Hematopoietic multipotent progenitor cell treated with erythropoietin and hydrocortisone succinate and interleukin-3 and kit ligand, for 8 days (in vitro differentiated cells): ENCODE data around the gene C5.
A peak's percentile ranks its signal among the peaks of the same experiment; 100 is the strongest.

ENCODE experiments used
- DNase-seq: peaks from one replicate; pipeline ENCODE4 v3.0.0-alpha.2; 2015

C5 gene

DNA sequence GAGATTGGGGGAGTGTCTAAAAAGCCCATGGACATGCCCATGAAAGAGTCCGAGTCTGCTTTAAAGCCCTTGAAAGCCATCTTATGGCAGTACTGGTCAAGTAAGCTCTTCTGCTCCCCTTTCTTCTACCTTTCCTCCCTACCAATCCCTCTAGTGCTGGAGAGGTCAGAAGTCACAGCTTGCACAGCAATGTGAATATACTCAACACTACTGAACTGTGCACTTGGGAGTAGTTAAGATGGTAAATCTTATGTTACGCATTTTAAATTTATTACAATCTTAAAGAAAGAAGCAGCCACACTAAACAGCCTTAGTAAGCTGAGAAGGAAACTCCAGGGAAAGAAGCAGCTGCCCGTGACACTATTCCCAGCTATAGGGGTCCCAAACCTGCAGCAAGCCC is 111.2 kb downstream of the C5 start:
- DNase-seq, result no peak

- no peak for DNase-seq
These were observed 112.5 kb downstream of the C5 start for GRCh38 chr9:120937596-120937995.

- DNase-seq, result no peak
These were observed 112.9 kb downstream of the C5 start for GRCh38 chr9:120937127-120937526.

DNA sequence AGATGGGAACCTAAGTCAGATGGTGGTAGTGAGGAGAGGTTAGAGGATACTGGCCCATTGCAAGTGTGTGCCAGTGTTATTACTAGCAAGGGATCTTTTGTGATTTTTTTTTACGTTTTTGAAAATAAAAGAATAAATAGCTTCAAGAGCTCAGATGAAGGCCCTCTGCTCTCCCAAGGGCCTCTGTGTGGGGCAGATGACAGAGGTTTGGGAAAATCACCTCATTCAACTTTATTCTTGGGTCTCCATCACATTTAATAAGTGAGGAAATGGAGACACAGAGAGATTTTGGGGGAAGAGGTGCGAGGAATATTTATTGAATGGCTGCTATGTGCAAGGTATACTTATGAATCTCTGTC is 113.3 kb downstream of the C5 start:
- no peak for DNase-seq

DNA sequence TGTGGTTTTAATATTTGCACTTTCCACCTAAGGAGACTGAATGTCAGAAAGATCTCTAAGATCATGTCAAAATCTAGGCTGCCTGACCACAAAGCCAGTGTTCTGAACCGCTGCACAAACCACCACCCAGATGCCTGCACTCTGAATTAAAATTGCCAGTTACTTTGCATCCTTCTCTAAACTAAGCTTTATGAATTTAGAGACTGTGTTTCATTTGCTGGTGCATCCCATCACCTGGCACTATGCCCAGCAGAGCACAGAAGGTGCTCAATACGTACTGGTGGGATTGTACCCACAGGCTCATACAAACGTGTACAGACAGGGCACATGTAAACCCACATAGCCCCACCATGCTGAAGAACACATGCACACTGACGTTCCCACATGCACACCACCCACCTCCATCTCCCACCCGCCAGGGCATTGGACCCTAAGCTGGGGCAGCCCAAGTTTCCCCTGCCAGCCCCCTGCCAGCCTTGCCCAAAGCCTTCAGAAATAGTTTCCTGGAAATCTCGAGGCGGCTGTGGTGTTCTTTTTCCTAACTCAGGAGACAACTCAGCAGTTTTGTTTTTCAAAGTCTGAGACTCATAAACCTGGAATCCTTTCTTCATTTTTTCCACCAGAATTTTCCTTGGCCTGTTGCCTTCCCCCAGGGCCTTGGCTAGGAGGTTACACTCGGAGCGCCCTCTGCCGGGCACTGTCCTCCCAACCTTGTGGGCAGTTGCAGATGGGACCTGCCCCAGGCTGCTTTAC is 113.9 kb downstream of the C5 start:
- DNase-seq, result peak; percentile 87

DNA sequence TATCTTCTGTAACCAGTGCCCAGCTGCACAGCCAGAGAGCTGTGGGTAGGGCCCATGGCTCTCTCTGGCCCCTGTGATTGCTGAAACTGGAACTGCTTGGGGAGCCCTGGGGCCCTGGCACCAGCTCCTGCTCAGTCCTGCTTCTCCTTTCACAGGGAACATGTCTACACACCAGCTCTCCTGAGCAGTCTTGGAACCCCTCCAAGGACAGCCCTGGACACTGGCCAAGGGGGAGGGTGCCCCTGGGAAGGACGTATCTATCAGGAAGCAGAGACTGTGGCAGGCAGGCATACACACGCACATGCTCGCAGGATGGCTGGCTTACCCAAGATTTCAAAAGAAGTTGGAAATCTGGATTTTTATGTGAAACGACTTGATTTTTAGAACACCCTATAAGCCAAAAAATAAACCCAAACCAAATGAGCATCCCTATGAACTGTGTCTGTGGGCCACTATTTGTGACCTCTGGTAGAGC is 114.7 kb downstream of the C5 start:
- DNase-seq, result peak; percentile 96

- no peak for DNase-seq
These were observed 115.8 kb downstream of the C5 start for GRCh38 chr9:120934281-120934680.

DNA sequence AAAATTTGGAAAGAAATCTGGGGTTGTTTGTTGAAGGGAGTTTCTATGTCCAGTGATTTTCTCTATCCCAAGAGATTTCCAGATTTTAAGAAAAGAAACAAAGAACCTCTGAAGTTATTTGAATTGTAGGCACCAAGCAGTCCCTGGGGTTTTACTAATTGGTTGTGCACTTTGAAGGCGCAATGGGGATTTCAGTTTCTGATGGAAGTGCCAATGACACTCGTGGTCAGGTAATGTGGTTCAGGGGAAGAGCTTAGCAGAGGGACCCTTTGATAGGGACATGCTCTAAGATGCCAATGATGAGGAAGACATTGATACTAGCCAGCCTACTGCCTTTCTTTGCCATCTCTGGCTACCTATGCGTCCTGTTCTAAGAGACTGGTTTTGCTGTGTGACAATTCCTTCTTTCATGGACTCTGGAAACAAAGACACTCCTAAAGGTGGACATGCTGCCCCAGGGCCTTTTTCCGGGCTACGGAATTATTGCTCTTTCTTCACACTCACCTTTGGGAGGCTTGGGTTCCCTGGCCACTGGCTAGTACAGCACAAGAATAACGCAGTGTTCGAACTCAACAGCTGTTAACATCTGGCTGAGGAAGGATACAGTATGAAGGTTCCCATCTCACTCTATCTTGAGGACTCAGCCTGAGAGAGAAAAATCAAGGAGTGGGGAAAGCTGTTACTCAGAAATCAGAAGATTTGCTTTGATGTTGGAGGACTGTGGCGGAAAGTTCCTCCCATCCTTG is 116.6 kb downstream of the C5 start:
- DNase-seq, result no peak

GRCh38 chr9:120932086-120932823 is 117.8 kb downstream of the C5 start:
- no peak for DNase-seq

DNA sequence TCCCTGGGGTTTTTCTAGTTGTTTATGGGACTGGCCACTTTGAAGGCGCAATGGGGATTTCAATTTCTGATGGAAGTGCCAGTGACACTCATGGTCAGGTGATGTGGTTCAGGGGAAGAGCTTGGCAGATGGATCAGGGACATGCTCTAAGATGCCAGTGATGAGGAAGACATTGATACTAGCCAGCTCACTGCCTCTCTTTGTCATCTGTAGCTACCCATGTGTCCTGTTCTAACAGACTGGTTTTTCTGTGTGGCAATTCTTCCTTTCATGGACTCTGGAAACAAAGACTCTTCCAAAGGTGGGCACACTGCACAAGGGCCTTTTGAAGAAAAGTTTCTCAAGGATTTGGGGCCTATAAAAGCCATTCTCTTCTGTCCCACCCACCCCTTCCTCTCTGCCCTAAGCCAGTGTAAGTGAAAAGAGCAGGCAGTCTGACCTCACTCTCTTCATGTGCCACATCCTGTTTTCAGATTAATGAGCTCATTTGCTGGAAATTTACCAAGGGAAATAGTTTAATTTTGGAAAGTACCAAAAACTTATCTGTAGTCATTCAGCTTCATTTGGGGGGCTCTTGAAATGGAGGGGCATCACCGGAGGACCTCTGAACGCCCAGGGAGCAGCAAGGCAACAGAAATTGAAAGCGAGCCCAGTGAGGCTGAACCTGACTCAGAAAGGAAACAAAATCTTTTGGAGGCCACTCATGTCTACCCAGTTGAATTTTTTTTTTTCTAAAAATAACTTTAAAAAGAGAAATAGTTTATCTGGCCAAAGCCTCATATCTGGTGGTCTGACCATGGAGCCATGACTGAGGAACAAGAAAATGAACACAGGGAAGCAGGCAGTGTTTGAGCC is 118.6 kb downstream of the C5 start:
- no peak for DNase-seq

DNA sequence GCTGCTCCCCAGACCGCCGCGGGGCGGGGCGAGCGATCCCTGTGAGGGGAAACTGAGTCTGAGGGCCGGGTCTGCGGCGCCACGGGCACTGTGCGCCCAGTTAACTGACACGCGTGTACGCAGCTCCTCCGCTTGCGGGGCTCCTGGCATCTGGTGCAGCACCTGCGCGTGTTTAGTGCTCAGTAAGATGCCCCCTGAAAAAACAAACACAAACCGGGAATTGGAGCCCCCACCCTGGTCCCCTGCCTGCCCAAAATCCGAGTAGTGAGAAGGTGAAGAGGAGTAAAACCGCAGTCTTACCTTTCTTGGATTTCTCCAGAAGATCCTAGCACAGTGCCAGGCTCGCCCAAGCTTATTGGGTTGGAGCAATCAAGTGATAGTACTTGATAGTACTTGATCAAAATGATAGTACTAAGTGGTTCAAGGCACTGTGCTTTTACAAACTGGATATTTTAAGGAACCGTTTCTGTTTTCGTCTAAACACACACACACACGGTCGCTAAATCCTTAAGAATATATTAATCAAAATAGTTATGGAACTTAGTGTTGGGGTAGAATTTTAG is 120.8 kb downstream of the C5 start:
- no peak for DNase-seq

- peak; percentile 39 for DNase-seq
These were observed 121.4 kb downstream of the C5 start for GRCh38 chr9:120928483-120929228.

- DNase-seq, result no peak
These were observed 122.0 kb downstream of the C5 start for GRCh38 chr9:120928015-120928482.

DNA sequence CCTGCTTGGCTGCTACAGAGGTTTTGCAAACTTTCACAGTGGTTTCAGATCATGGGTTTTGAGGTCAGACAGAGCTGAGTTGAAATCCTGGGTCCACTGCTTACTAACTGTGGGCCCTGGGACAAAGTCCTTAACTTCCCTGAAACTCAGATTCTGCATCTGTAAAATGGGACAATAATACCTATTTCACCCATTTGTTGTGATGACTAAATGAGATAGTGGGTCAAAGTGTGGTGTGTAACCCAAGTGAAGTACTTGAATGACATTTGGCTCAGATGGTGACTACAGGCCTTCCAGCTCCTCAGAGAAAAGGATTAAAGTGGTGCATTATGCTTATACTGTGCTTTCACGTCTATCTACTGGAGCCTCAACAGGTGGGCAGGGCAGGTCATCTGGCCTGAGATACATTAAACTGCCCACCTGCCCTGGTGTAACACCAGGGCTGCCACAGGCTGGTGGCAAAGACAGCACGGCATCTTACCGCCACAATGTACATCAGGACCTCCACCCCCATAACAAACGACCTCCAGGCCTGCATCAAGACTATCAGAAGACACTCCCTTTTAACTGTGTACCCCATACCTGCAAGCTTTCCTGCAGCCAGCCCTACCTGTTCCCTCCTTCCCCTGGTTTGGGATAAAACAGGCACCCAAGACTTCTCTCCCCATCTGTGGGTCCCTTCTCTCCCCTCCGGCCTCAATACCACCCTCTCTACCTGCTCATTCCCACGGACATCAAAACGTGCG is 122.6 kb downstream of the C5 start:
- DNase-seq, result no peak

DNA sequence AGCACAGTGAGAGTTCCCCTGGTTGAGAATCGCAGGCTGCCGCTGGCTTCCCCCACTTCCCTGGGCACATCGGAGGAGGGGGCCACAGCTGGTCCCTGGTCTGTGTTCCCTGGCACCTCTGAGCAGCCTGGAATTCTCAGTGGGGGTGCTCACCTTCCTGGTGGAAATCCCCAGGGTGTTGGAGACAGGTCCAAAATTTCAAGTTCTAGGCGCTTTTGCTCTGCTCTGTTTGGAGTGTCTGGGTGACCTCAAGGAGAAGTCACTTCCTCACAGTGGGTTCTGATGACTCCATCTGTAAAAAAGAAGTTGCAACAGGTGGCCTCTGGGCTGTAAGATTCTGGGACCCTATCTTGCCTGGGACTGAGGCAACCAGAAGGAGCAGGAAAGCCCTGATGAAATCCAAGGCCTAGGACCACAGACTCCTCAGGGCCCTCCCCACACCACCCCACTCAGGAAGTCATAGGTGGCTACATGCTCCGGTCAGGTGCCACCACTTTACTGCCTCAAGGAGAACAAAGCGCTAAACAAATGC is 123.6 kb downstream of the C5 start, which contains the start of gene TRAF1:
TSS of gene TRAF1 (minus strand) at position 400 of the 532 bp plus-strand sequence. CDS start 721 bp downstream, outside the sequence.
- DNase-seq, result no peak

GRCh38 chr9:120925535-120926396 is 124.3 kb downstream of the C5 start:
- DNase-seq, result no peak

DNA sequence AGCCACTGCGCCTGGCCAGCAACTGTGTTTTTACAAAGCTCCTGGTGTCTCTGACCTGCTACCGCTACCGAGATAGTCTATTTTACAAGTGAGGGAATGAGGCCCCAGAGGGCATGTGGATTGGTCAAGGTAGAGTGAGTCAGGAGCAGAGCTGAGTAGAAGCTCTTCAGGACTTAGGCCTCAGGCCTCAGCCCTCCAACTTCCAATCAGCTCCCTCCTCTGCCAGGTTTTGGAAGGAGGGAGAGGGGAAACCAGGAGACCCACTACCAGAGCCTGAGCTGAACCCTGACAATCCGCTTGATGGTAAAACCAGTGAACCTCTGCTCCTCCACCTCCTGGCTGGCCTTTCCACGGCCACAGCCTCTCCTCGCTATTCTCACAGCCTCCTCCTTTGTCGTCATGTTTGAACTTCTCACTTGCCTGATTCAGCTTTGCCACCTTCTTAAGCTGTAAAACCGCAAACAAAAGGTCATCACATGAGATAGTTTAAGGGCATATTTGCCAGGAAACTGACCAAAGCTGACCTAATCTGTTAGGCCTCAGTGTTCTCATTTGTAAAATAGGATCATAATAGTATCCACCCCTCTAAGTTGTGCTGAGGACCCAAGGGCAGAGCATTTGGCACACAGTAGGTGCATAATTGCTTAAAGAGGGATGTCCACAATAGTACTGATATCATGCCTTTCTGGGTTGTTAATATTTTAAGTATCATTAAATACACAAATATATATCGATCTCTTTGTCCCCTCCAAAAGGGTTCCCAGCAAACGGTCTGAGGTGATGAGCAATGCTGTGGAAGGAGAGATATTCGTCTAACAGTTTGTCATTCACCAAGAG is 125.2 kb downstream of the C5 start:
- DNase-seq, result no peak

GRCh38 chr9:120923620-120924328 is 126.3 kb downstream of the C5 start:
- no peak for DNase-seq
